ENCODE results near the gene FNDC11. TPM values are rescaled to one million over a fixed set of nuclear protein-coding genes. Genes with fewer than 3 reads are reported as not detected.
"Not testable (repeated sequence)": the region's sequence is repeated elsewhere in the genome, so short reads cannot be mapped to it uniquely, and the experiment has no call there.

FNDC11 gene
- total RNA-seq, 4 donors from 2014 or later = 0.12 to 0.39 TPM; not detected in 2

- 91 to 92% methylated on average over 19 of the region's 19 CpGs for WGBS, 2 donors
- TF ChIP-seq CTCF (IDR thresholded peaks at IDR 0.05) (no peak), POLR2A (IDR thresholded peaks at IDR 0.05) (no peak)
- intact Hi-C loops (cut with DNase I; ENCODE audit: low total_unique reads) = no loop called here
- no peak overlapping the region for H3K4me3 ChIP-seq (ENCODE audit: low read depth, poor library complexity, severe bottlenecking)
- no peak for DNase-seq (ENCODE audit: low spot score in 2 of 2)
These were observed 3.5 kb downstream of the FNDC11 start for GRCh38 chr20:63557481-63557891.

- WGBS, 2 donors = 92 to 96% methylated on average over 14 of the region's 14 CpGs
- intact Hi-C loops (cut with DNase I; ENCODE audit: low total_unique reads) = no loop called here
- H3K4me3 ChIP-seq (ENCODE audit: low read depth, poor library complexity, severe bottlenecking) = no peak overlapping the region
- DNase-seq (ENCODE audit: low spot score in 2 of 2) = no peak
- TF ChIP-seq CTCF (IDR thresholded peaks at IDR 0.05) (no peak), POLR2A (IDR thresholded peaks at IDR 0.05) (no peak)
These were observed 5.0 kb downstream of the FNDC11 start for GRCh38 chr20:63558804-63559484.

GRCh38 chr20:63559485-63560332 is 5.8 kb downstream of the FNDC11 start:
- H3K4me3 ChIP-seq (ENCODE audit: low read depth, poor library complexity, severe bottlenecking); intact Hi-C loops (cut with DNase I; ENCODE audit: low total_unique reads); DNase-seq (ENCODE audit: low spot score in 2 of 2): not testable (repeated sequence)
- 92 to 97% methylated on average over 17 to 31 of the region's 31 CpGs for WGBS, 2 donors

- TF ChIP-seq POLR2A (IDR thresholded peaks at IDR 0.05) (no peak), CTCF (IDR thresholded peaks at IDR 0.05) (no peak)
- no peak overlapping the region for H3K4me3 ChIP-seq (ENCODE audit: low read depth, poor library complexity, severe bottlenecking)
- intact Hi-C loops (cut with DNase I; ENCODE audit: low total_unique reads) = no loop called here
- 97 to 98% methylated on average over 16 of the region's 16 CpGs for WGBS, 2 donors
- DNase-seq (ENCODE audit: low spot score in 2 of 2) = no peak
These were observed 6.4 kb downstream of the FNDC11 start for GRCh38 chr20:63560333-63560805.

- no peak for DNase-seq (ENCODE audit: low spot score in 2 of 2)
- WGBS, 2 donors = 94 to 95% methylated on average over 19 to 20 of the region's 26 CpGs
- H3K4me3 ChIP-seq (ENCODE audit: low read depth, poor library complexity, severe bottlenecking) = no peak overlapping the region
These were observed 7.1 kb downstream of the FNDC11 start for GRCh38 chr20:63560856-63561609.

More at GRCh38 chr20:63560856-63561609, 7.1 kb downstream of the FNDC11 start:
- intact Hi-C loops (cut with DNase I; ENCODE audit: low total_unique reads) = no loop called here
- TF ChIP-seq POLR2A (IDR thresholded peaks at IDR 0.05) = no peak
- TF ChIP-seq CTCF (IDR thresholded peaks at IDR 0.05) = no peak
